Neural progenitor cell (in vitro differentiated cells): ENCODE data around the gene KRTAP4-12.

Experiments
- CTCF ChIP-seq: fragments of 200-600 bp; sonication (generic); IDR thresholded peaks from 2 replicates; pipeline ENCODE4 v1.5.1; 2017; ENCODE audit warnings: antibody characterized with exemption, mild to moderate bottlenecking
- EZH2 ChIP-seq: fragments of 200-600 bp; sonication (generic); IDR thresholded peaks from 2 replicates; pipeline ENCODE4 v1.6.1; 2017; ENCODE audit warnings: antibody characterized with exemption, mild to moderate bottlenecking, moderate library complexity

GRCh38 chr17:41082626-41083025 is 41.4 kb downstream of the KRTAP4-12 start:
- TF ChIP-seq CTCF (no peak), EZH2 (no peak)
